NCI-H2171 (cell line): Measurements from ENCODE around the gene RNF144A.
"Not testable (repeated sequence)": the region's sequence is repeated elsewhere in the genome, so short reads cannot be mapped to it uniquely, and the experiment has no call there.

Source experiments
- DNase-seq: peaks from one replicate; lab custom pipeline; 2025; lab: John Stamatoyannopoulos, UW

The RNF144A gene

GRCh38 chr2:6929196-6929819 lies 12.1 kb downstream of the RNF144A start:
- no peak for DNase-seq

GRCh38 chr2:6930923-6931647 lies 13.9 kb downstream of the RNF144A start:
- DNase-seq, result no peak

- no peak for DNase-seq
Measured at GRCh38 chr2:6931753-6932152, 14.5 kb downstream of the RNF144A start.

DNA sequence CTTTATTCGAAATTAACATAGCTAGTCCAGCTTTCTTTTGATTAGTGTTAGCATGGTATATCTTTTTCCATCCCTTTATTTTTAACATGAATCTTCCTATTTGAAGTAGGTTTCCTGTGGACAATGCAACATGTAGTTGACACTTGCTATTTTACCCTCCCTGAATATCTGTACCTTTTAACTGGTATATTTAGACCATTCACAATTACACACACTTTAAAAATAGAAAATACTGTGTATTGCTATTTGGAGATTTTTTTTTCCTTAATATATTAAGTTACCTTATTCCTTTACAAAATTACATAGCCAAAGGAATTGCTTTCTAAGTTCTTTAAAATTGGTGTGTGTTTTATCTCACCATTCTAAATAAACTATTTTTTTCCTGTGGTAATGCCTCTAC lies 15.0 kb downstream of the RNF144A start:
- DNase-seq, result no peak

- DNase-seq, result no peak
Measured at GRCh38 chr2:6932828-6933227, 15.6 kb downstream of the RNF144A start.

- DNase-seq, result no peak
Measured at GRCh38 chr2:6933911-6934310, 16.7 kb downstream of the RNF144A start.

GRCh38 chr2:6934345-6934744 lies 17.1 kb downstream of the RNF144A start:
- no peak for DNase-seq

DNA sequence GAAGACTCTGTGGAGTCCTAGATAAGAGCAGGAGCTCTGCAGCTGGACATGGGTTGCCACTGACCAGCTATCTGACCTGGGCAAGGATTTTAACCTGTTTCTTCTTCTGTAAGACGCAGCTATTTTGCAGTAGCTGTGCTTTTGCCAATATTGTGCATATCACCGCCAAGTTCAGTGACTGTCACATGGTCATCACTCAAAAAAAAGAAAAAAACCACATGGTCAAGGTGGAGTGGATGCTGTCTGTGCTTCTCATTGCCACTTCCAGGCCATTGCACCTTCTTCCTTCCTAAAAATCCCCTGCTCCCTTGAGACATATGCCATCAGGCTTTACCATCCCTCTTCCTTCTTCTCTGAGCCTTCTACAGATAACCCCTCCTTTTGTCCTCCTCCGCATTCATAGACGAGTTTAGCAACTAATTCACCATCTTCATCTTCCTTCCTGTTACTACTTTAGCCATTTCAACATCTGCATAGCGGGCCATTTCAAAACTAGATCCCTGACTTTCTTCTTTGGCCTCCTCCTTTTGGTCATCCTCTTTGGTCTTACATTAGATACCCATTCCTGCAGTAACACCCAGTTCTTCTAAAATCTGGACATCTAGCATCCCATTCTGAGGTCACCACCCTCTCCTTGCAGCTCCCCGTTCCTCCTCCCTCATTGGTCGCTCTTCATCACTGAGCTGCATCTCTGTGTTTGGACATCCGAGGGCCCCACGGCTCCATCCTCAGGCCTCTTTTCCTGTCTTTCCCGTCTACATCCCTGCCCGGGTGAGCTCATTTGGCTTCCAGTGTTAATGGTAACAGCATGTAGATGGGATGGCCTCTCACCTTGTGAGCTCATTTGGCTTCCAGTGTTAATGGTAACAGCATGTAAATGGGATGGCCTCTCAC lies 17.8 kb downstream of the RNF144A start:
- no peak for DNase-seq

DNA sequence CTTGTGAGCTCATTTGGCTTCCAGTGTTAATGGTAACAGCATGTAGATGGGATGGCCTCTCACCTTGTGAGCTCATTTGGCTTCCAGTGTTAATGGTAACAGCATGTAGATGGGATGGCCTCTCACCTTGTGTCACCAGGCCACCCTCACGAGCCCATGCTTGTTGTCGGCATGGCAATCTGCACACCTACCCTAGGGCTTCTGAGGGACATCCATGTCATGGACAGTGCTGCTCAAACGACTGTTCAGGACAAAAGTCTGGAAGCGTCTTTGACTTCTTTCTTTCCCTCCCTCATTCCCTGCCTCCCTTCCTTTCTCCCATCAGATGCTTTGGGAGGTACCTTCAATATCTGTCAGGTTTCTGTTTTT lies 18.4 kb downstream of the RNF144A start:
- DNase-seq, result not testable (repeated sequence)

DNA sequence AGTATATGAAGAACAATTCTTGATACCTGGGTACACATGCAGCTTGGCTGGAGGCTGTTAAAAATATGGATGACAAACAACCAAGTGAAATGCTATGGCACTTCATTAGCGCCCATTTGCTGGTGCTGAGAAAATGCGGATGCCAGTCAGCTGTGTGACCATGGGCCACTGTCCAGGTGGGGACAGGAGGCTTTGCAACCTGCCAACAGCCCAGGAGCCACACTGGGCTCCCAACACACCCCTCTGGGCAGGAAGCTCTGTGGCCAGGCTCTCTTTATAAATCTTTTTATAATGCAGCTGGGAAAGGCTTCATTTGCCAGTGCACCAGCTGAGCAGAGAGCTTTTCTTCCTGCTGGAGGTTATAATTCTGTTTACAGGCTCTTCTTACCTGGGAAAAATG lies 19.9 kb downstream of the RNF144A start:
- no peak for DNase-seq

DNA sequence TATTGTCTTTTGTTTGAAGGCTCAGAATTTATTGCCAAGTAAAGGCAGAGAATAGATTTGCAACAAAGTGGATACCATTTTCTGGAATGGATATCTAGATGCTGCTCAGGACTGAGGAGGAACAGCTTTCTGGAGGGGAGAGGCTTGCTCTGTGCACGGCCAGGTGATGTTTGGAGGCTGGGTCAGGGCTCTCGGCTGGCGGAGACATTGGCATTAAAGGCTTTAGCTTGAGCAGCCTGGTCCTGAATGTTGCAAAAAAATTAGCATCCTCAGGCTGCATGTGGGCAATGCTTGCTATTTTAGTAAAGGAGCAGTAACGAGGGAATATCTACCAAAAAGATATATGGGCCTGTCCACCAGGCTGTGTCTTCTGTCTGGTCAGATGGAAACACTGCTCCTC lies 20.4 kb downstream of the RNF144A start:
- DNase-seq, result no peak

- DNase-seq, result no peak
Measured at GRCh38 chr2:6939071-6939470, 21.9 kb downstream of the RNF144A start.

GRCh38 chr2:6940820-6941219 lies 23.6 kb downstream of the RNF144A start:
- no peak for DNase-seq

- no peak for DNase-seq
Measured at GRCh38 chr2:6941299-6942046, 24.3 kb downstream of the RNF144A start.

DNA sequence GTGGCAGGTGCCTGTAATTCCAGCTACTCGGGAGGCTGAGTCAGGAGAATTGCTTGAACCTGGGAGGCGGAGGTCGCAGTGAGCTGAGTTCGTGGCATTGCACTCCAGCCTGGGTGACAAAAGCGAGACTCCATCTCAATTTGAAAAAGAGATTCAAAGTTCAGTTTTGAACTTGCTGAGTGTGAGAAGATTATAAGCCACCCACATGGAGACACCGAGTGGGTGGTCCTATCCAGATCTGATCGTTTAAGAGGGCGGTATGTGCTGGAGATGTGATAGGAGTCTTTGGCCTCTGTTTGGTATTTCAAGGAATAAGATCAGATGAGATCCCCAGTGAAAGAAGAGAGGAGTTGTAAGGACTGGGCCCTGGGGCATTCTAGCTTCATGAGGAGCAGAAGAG lies 25.6 kb downstream of the RNF144A start:
- no peak for DNase-seq

GRCh38 chr2:6943523-6943922 lies 26.3 kb downstream of the RNF144A start:
- no peak for DNase-seq

- no peak for DNase-seq
Measured at GRCh38 chr2:6943971-6944370, 26.8 kb downstream of the RNF144A start.

DNA sequence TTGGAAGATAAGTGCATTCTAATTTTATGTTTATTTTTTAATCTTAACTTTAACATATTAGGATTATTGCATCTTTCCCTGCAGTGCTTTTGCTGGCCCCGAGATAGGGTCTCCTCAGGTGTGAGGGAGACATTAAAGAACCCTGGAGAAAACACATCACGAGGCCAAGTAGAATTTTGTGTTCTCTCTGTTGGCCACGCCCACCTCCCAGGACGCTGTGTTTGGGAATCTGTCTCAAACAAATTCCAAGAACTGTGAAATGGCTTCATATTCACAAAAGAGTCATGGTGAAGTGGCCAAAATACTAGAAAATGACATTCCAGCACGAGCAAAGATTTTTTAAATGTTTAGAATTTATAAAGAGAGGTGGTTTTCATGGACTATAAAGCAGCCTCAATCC lies 27.3 kb downstream of the RNF144A start:
- DNase-seq, result no peak

DNA sequence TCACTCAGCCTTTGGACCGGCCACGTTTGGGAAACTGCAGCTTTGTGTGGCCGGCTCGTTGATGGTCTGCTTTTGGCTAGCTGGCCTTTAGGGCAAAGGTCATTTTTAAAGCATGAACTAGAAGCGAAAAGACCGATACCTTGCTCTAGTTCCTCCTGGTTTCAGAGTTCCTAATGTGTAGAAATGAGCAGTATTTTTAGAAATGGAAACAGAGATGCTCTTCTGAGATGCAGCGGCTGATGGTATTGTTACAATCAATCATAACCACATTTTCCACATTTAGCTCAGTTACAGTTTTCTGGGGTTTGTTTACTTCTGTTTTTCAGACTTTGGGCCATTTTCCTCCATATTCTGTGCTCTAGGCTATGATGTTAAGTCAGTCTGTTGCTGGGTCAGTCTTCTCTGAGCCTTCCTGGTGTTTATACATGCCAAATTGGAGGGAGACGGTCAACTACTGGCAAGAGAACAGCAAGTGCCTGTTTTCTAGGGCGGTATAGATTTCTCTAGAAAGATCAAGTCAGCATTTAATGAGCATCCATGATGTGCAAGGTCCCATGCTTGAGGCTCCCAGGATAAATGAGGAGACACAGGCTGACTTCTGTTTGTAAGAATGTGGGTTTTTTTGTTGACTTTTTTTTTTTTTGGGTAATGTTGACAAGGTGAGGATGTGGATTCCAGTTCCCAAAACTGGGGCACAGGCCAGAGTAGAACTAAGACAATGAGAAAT lies 28.0 kb downstream of the RNF144A start:
- no peak for DNase-seq

GRCh38 chr2:6945821-6946220 lies 28.6 kb downstream of the RNF144A start:
- DNase-seq, result no peak

DNA sequence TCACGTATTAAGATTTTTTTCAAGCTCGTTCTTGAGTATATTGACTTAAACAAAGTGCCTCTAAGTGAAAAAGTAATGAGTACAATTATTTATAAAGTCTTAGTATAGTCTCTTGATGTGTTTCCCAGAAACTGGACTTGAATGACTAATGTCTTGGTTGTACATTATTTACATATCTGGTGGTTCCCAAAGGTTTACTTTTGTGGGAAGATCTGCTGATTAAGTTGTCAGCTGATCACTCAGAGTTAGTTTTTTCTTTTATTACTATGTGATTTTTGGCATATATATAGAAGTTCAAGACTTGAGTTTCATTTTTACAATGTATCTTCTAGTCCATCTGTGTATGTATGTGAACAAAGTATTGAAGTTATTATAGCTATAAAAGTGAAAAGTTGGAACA lies 29.5 kb downstream of the RNF144A start:
- DNase-seq, result no peak
